Measurements from ENCODE around the gene KRTAP5-11.

Gene KRTAP5-11

DNA sequence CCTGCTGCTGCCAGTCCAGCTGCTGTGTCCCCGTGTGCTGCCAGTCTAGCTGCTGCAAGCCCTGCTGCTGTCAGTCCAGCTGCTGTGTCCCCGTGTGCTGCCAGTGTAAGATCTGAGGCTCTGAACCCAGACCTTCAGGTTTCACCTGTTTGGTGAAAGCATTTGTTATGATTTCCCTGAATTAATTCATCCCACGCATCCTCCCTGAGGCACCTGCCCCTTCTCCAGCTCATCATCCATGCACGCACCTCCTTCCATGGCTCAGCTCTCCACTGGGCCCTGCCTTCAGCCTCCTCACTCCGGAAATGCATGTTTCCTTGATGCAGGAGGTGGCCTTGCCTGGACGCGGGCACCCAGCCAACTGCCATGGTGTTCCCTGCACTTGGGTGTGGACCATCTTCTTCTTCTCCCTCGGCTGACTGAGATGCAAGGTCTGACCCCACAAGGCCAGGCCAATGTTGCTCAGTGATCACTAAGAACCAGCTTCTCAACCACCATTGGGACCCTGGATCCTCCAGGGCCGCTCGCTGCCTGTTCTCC lies 16.5 kb downstream of the KRTAP5-11 start:
- no peak overlapping the region for H3K4me3 ChIP-seq (ENCODE audit: low read depth, low read length)
- TF ChIP-seq CTCF (IDR thresholded peaks at IDR 0.05; ENCODE audit: insufficient read depth, low read depth, low read length, missing control alignments) = no peak
- no peak for DNase-seq (ENCODE audit: low read depth)

GRCh38 chr11:71565263-71565662 lies 17.4 kb downstream of the KRTAP5-11 start, which contains the start of gene KRTAP5-10:
Gene KRTAP5-10, plus strand, starts transcription at chr11:71565563. Its CDS starts 25 bp downstream, at chr11:71565588.
- TF ChIP-seq CTCF (IDR thresholded peaks at IDR 0.05; ENCODE audit: insufficient read depth, low read depth, low read length, missing control alignments) = no peak
- DNase-seq (ENCODE audit: low read depth) = no peak
- H3K4me3 ChIP-seq (ENCODE audit: low read depth, low read length) = no peak within 1 kb of the TSS

DNA sequence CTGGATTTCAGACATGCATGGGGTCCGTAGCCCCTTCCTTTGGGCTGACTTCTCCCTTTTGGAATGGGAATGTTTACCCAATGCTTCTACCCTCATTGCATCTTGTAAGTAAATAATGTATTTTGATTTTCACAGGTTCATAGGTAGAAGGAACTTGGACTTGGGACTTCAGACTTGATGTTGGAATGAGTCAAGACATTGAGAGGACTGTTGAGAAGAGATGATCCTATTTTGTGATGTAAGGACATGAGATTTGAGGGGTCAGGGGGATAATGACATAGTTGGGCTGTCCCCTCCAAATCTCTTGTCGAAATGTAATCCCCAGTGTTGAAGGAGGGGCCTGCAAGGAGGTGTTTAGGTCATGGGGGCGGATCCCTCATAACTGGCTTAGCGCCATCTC lies 18.2 kb downstream of the KRTAP5-11 start:
- H3K4me3 ChIP-seq (ENCODE audit: low read depth, low read length) = no peak overlapping the region
- TF ChIP-seq CTCF (IDR thresholded peaks at IDR 0.05; ENCODE audit: insufficient read depth, low read depth, low read length, missing control alignments) = no peak
- no peak for DNase-seq (ENCODE audit: low read depth)

DNA sequence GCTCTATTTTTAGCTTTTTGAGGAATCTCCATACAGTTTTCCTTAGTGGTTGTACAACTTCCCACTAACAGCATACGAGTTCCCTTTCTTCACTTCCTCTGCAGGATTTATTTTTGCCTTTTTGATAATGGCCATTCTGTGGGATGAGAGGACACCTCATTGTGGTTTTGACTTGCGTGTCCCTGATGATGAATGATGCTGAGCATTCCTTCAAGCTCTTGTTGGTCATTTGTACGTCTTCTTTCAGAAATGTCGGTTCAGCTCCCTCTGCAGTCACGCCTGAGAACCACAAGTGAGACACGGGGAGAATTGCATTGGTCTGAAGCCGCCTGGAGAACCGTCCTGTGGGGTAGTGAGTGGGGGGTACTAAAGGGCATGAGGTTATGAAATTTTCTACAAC lies 19.3 kb downstream of the KRTAP5-11 start:
- no peak overlapping the region for H3K4me3 ChIP-seq (ENCODE audit: low read depth, low read length)
- TF ChIP-seq CTCF (IDR thresholded peaks at IDR 0.05; ENCODE audit: insufficient read depth, low read depth, low read length, missing control alignments) = peak; percentile 67
- peak; percentile 74 for DNase-seq (ENCODE audit: low read depth)

DNA sequence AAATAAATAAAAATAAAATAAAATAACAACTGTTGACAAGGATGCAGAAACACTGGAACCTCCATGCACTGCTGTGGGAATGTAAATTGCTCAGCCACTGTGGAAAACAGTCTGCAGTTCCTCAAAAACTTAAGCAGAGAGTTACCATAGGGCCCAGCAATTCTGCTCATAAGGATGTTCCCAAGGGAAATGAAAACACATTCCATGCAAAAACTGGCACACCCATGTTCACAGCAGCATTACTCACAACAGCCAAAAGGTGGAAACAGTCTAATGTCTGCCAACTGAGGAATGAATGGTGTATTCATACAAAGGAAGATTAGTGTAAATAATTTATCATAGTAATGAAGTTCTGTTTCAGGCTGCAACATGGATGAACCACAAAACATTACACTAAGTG lies 20.6 kb downstream of the KRTAP5-11 start:
- DNase-seq (ENCODE audit: low read depth) = no peak
- no peak overlapping the region for H3K4me3 ChIP-seq (ENCODE audit: low read depth, low read length)
- no peak for TF ChIP-seq CTCF (IDR thresholded peaks at IDR 0.05; ENCODE audit: insufficient read depth, low read depth, low read length, missing control alignments)

GRCh38 chr11:71558996-71559395 lies 23.7 kb downstream of the KRTAP5-11 start:
- DNase-seq (ENCODE audit: low read depth) = no peak
- no peak overlapping the region for H3K4me3 ChIP-seq (ENCODE audit: low read depth, low read length)
- TF ChIP-seq CTCF (IDR thresholded peaks at IDR 0.05; ENCODE audit: insufficient read depth, low read depth, low read length, missing control alignments) = no peak

- no peak for DNase-seq (ENCODE audit: low read depth)
- H3K4me3 ChIP-seq (ENCODE audit: low read depth, low read length) = no peak overlapping the region
- TF ChIP-seq CTCF (IDR thresholded peaks at IDR 0.05; ENCODE audit: insufficient read depth, low read depth, low read length, missing control alignments) = no peak
These were observed 25.4 kb downstream of the KRTAP5-11 start for GRCh38 chr11:71557257-71557656.

Data from GM12865 (cell line).